Eye (tissue), 1 donor: ENCODE measurements around the gene ACOT7.
"Not testable (repeated sequence)": the region's sequence is repeated elsewhere in the genome, so short reads cannot be mapped to it uniquely, and the experiment has no call there.

Experiments used
- DNase-seq: peaks from one replicate; pipeline ENCODE4 v3.0.0-alpha.2; 2015

Gene ACOT7

DNA sequence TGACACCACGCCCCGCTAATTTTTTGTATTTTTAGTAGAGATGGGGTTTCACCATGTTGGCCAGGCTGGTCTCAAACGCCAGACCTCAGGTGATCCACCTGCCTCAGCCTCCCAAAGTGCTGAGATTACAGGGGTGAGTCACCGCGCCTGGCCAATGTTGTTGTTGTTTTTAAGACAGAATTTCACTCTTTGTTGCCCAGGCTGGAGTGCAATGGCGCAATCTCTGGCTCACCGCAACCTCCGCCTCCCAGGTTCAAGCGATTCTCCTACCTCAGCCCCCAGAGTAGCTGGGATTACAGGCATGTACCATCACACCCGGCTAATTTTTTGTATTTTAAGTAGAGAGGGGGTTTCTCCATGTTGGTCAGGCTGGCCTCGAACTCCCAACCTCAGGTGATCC, 173.9 kb downstream of the ACOT7 start:
- DNase-seq, result not testable (repeated sequence)

- peak; percentile 35 for DNase-seq
These were observed 175.0 kb downstream of the ACOT7 start for GRCh38 chr1:6218375-6219164.
